Measurements from ENCODE around the gene DGKQ. TPM values are rescaled to one million over a fixed set of nuclear protein-coding genes. Genes with fewer than 3 reads are reported as not detected.

The DGKQ gene
- total and polyA plus RNA-seq, 2 experiments from 2014 or later = 4.0 to 22.4 TPM

DNA sequence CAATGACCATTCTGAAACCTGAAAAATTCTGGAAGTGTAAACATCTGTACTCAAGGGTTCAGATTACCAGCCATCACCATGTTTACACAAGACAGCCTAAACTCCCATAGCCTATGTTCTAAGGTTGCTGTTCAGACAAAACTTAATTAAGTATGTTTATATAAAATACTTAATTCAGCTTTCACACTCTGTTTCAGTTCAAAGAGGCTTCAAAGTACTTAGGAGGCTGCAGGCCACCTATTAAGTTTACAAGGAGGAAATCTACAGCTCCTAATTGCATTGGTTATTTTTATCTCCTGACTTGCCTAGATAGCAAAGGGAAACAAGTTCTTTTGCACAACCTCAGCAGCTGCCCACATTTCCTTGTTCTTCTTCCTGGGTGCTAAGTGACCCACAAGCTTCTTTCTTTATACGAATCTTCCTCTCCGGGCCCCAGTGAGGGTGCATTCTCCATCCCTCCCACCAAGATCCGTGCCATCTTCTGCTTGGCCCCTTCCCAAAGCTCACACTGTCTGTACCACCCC lies 43.3 kb downstream of the DGKQ start:
- Mint-ChIP-seq H3K9me3 (no peaks in the 10 kb centered on the region), H3K4me1 (peaks cover 19% of the 10 kb centered on the region), H3K36me3 (ENCODE audit: low read depth) (no peaks in the 10 kb centered on the region), H3K27me3 (ENCODE audit: insufficient read depth, low read depth, poor library complexity) (peaks cover 15% of the 10 kb centered on the region), H3K4me3 (peak overlapping the region; percentile 92), H3K27ac (no peak overlapping the region)
- TF ChIP-seq ZNF331 (CRISPR knock-in tag; IDR thresholded peaks at IDR 0.05; ENCODE audit: low read depth) (no peak), JUNB (IDR thresholded peaks at IDR 0.05; ENCODE audit: unreplicated experiment) (no peak), CREB1 (CRISPR knock-in tag; IDR thresholded peaks at IDR 0.05; ENCODE audit: low read depth) (no peak), NANOG (IDR thresholded peaks at IDR 0.05; ENCODE audit: borderline replicate concordance) (no peak), EZH2phosphoT487 (IDR thresholded peaks at IDR 0.05; ENCODE audit: unreplicated experiment) (no peak), ZNF114 (CRISPR knock-in tag; IDR thresholded peaks at IDR 0.05) (no peak), STAT1 (IDR thresholded peaks at IDR 0.05; ENCODE audit: unreplicated experiment) (no peak), POLR2AphosphoS5 (IDR thresholded peaks at IDR 0.05; ENCODE audit: low read depth) (no peak), EZH2 (IDR thresholded peaks at IDR 0.05; ENCODE audit: low read depth, unreplicated experiment) (no peak)
- TF ChIP-seq, protein P1, sequence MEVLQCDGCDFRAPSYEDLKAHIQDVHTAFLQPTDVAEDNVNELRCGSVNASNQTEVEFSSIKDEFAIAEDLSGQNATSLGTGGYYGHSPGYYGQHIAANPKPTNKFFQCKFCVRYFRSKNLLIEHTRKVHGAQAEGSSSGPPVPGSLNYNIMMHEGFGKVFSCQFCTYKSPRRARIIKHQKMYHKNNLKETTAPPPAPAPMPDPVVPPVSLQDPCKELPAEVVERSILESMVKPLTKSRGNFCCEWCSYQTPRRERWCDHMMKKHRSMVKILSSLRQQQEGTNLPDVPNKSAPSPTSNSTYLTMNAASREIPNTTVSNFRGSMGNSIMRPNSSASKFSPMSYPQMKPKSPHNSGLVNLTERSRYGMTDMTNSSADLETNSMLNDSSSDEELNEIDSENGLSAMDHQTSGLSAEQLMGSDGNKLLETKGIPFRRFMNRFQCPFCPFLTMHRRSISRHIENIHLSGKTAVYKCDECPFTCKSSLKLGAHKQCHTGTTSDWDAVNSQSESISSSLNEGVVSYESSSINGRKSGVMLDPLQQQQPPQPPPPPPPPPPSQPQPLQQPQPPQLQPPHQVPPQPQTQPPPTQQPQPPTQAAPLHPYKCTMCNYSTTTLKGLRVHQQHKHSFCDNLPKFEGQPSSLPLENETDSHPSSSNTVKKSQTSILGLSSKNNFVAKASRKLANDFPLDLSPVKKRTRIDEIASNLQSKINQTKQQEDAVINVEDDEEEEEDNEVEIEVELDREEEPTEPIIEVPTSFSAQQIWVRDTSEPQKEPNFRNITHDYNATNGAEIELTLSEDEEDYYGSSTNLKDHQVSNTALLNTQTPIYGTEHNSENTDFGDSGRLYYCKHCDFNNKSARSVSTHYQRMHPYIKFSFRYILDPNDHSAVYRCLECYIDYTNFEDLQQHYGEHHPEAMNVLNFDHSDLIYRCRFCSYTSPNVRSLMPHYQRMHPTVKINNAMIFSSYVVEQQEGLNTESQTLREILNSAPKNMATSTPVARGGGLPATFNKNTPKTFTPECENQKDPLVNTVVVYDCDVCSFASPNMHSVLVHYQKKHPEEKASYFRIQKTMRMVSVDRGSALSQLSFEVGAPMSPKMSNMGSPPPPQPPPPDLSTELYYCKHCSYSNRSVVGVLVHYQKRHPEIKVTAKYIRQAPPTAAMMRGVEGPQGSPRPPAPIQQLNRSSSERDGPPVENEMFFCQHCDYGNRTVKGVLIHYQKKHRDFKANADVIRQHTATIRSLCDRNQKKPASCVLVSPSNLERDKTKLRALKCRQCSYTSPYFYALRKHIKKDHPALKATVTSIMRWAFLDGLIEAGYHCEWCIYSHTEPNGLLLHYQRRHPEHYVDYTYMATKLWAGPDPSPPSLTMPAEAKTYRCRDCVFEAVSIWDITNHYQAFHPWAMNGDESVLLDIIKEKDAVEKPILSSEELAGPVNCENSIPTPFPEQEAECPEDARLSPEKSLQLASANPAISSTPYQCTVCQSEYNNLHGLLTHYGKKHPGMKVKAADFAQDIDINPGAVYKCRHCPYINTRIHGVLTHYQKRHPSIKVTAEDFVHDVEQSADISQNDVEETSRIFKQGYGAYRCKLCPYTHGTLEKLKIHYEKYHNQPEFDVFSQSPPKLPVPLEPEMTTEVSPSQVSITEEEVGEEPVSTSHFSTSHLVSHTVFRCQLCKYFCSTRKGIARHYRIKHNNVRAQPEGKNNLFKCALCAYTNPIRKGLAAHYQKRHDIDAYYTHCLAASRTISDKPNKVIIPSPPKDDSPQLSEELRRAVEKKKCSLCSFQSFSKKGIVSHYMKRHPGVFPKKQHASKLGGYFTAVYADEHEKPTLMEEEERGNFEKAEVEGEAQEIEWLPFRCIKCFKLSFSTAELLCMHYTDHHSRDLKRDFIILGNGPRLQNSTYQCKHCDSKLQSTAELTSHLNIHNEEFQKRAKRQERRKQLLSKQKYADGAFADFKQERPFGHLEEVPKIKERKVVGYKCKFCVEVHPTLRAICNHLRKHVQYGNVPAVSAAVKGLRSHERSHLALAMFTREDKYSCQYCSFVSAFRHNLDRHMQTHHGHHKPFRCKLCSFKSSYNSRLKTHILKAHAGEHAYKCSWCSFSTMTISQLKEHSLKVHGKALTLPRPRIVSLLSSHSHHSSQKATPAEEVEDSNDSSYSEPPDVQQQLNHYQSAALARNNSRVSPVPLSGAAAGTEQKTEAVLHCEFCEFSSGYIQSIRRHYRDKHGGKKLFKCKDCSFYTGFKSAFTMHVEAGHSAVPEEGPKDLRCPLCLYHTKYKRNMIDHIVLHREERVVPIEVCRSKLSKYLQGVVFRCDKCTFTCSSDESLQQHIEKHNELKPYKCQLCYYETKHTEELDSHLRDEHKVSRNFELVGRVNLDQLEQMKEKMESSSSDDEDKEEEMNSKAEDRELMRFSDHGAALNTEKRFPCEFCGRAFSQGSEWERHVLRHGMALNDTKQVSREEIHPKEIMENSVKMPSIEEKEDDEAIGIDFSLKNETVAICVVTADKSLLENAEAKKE (CRISPR knock-in tag; IDR thresholded peaks at IDR 0.05) = no peak
- TF ChIP-seq, protein P2, sequence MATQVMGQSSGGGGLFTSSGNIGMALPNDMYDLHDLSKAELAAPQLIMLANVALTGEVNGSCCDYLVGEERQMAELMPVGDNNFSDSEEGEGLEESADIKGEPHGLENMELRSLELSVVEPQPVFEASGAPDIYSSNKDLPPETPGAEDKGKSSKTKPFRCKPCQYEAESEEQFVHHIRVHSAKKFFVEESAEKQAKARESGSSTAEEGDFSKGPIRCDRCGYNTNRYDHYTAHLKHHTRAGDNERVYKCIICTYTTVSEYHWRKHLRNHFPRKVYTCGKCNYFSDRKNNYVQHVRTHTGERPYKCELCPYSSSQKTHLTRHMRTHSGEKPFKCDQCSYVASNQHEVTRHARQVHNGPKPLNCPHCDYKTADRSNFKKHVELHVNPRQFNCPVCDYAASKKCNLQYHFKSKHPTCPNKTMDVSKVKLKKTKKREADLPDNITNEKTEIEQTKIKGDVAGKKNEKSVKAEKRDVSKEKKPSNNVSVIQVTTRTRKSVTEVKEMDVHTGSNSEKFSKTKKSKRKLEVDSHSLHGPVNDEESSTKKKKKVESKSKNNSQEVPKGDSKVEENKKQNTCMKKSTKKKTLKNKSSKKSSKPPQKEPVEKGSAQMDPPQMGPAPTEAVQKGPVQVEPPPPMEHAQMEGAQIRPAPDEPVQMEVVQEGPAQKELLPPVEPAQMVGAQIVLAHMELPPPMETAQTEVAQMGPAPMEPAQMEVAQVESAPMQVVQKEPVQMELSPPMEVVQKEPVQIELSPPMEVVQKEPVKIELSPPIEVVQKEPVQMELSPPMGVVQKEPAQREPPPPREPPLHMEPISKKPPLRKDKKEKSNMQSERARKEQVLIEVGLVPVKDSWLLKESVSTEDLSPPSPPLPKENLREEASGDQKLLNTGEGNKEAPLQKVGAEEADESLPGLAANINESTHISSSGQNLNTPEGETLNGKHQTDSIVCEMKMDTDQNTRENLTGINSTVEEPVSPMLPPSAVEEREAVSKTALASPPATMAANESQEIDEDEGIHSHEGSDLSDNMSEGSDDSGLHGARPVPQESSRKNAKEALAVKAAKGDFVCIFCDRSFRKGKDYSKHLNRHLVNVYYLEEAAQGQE (IDR thresholded peaks at IDR 0.05; ENCODE audit: unreplicated experiment) = no peak
- TF ChIP-seq, protein P3, sequence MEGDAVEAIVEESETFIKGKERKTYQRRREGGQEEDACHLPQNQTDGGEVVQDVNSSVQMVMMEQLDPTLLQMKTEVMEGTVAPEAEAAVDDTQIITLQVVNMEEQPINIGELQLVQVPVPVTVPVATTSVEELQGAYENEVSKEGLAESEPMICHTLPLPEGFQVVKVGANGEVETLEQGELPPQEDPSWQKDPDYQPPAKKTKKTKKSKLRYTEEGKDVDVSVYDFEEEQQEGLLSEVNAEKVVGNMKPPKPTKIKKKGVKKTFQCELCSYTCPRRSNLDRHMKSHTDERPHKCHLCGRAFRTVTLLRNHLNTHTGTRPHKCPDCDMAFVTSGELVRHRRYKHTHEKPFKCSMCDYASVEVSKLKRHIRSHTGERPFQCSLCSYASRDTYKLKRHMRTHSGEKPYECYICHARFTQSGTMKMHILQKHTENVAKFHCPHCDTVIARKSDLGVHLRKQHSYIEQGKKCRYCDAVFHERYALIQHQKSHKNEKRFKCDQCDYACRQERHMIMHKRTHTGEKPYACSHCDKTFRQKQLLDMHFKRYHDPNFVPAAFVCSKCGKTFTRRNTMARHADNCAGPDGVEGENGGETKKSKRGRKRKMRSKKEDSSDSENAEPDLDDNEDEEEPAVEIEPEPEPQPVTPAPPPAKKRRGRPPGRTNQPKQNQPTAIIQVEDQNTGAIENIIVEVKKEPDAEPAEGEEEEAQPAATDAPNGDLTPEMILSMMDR (conservative IDR thresholded peaks at IDR 0.05; ENCODE audit: low read depth in 2 of 2) = no peak
- TF ChIP-seq, protein P4, sequence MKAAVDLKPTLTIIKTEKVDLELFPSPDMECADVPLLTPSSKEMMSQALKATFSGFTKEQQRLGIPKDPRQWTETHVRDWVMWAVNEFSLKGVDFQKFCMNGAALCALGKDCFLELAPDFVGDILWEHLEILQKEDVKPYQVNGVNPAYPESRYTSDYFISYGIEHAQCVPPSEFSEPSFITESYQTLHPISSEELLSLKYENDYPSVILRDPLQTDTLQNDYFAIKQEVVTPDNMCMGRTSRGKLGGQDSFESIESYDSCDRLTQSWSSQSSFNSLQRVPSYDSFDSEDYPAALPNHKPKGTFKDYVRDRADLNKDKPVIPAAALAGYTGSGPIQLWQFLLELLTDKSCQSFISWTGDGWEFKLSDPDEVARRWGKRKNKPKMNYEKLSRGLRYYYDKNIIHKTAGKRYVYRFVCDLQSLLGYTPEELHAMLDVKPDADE (IDR thresholded peaks at IDR 0.05) = no peak
- DNase-seq (ENCODE audit: low spot score) = no peak
- peaks cover 24% of the 10 kb centered on the region for H4K20me1 ChIP-seq (replicated peaks; ENCODE audit: insufficient read depth)
- no peaks in the 10 kb centered on the region for H3F3A ChIP-seq (replicated peaks; ENCODE audit: low read depth)
- H3K79me2 ChIP-seq (replicated peaks; ENCODE audit: insufficient read depth) = peaks cover 56% of the 10 kb centered on the region
- no peak overlapping the region for H3K4me3 ChIP-seq
- no peak for ATAC-seq
- no peak overlapping the region for H3K27ac ChIP-seq (ENCODE audit: low read depth)
- H3K4me2 ChIP-seq = no peak overlapping the region
- no peaks in the 10 kb centered on the region for H3K36me3 ChIP-seq (ENCODE audit: insufficient read depth)
- H3K9me2 ChIP-seq (ENCODE audit: insufficient read depth) = no peaks in the 10 kb centered on the region
- H2AFZ ChIP-seq = no peak overlapping the region
- H3K27me3 ChIP-seq (ENCODE audit: insufficient read depth) = no peaks in the 10 kb centered on the region
- H3K4me1 ChIP-seq (ENCODE audit: insufficient read depth) = no peaks in the 10 kb centered on the region; the same call in 1 of the 2 replicates

All from GM23338 (cell line).